K562 (cell line): ENCODE results near the gene HUS1. TPM values are rescaled to one million over a fixed set of nuclear protein-coding genes. Genes with fewer than 3 reads are reported as not detected.

ENCODE experiments used
- ATAC-seq: fragments of 200-7000 bp; cut with Tn5 transposase; 3 replicates; pipeline ENCODE4 v1.9.1; 2020; ENCODE audit warnings: moderate library complexity
- BruUV-seq: library from RNA; stranded (reverse); fragments of 400-500 nt; replicated peaks from 2 replicates; lab custom pipeline; 2021; lab: Mats Ljungman, UMichigan
- CTCF ChIA-PET: fragments of 300-600 bp; formaldehyde crosslinking; extraction: SDS; loops from one replicate; lab custom pipeline; 2021; ENCODE audit warnings: low intra/inter-chr PET ratio; lab: Yijun Ruan, JAX
- POLR2A ChIA-PET: fragments of 300-600, 350-650 bp; sonication (Branson Sonifier 250); formaldehyde crosslinking; extraction: SDS; loops from one replicate; lab custom pipeline; 2021; ENCODE audit warnings: antibody characterized with exemption, inconsistent platforms; lab: Yijun Ruan, JAX
- DNase-seq, 4 experiments: peaks; one replicate each; pipeline versions ENCODE4 v3.0.0 to v3.0.0-alpha.2; 2011 to 2018; ENCODE audit warnings: low spot score in 3 of 4, mixed read lengths in 3 of 4; ENCODE audit errors: extremely low read depth in 1 of 4
- FAIRE-seq: peaks from 2 replicates; lab custom pipeline; 2011; peaks lifted over from hg19 to GRCh38; lab: Jason Lieb, UNC
- H2AFZ ChIP-seq: 2 replicates; pipeline ENCODE4 v1.6.0; 2011; ENCODE audit warnings: low read depth, low read length, control low read depth, inconsistent platforms
- H3K27ac ChIP-seq: fragments of 200-600 bp; 3 replicates; pipeline ENCODE4 v1.8.0; 2011; ENCODE audit warnings: low read depth, mild to moderate bottlenecking, control low read depth, inconsistent platforms, low read length, moderate library complexity, mixed read lengths; ENCODE audit errors: extremely low read depth
- H3K27me3 ChIP-seq, 2 experiments: fragments of 300-600 bp in 1 of 2; 2 replicates in 1 of 2; 3 replicates in 1 of 2; pipeline versions ENCODE4 v1.6.0 to v1.8.0; 2011; ENCODE audit warnings: inconsistent platforms in 2 of 2, low read length in 2 of 2, mild to moderate bottlenecking in 1 of 2, mixed read lengths in 1 of 2, moderate library complexity in 1 of 2; ENCODE audit not compliant: control insufficient read depth in 2 of 2, insufficient read depth in 2 of 2
- H3K36me3 ChIP-seq: fragments of 300-600 bp; 3 replicates; pipeline ENCODE4 v1.8.0; 2011; ENCODE audit warnings: mild to moderate bottlenecking, low read length, inconsistent platforms; ENCODE audit not compliant: control insufficient read depth, insufficient read depth
- H3K4me1 ChIP-seq, 2 experiments: fragments of 200-600 bp in 1 of 2; replicated peaks in 1 of 2; 2 replicates in 1 of 2; 3 replicates in 1 of 2; pipeline versions ENCODE4 v1.5.1 to v1.8.0; 2011; ENCODE audit warnings: inconsistent platforms in 2 of 2, low read length in 2 of 2, mild to moderate bottlenecking in 1 of 2, mixed read lengths in 1 of 2, moderate library complexity in 1 of 2; ENCODE audit not compliant: control insufficient read depth in 2 of 2, insufficient read depth in 2 of 2
- H3K4me2 ChIP-seq: 2 replicates; pipeline ENCODE4 v1.6.1; 2011; ENCODE audit warnings: low read length, control low read depth, inconsistent platforms, mixed read lengths; ENCODE audit not compliant: insufficient read depth
- H3K4me3 ChIP-seq: fragments of 200-600 bp; sonication (generic), shearing (Covaris generic); 2 replicates; pipeline ENCODE4 v1.5.1; 2016; ENCODE audit warnings: control low read depth, inconsistent platforms
- H3K79me2 ChIP-seq: fragments of 200-600 bp; 3 replicates; pipeline ENCODE4 v1.8.0; 2011; ENCODE audit warnings: low read length, inconsistent platforms; ENCODE audit not compliant: control insufficient read depth, insufficient read depth
- H3K9ac ChIP-seq, 2 experiments: 2 replicates each; pipeline versions ENCODE4 v1.6.0 to v1.6.1; 2011; ENCODE audit warnings: low read depth in 2 of 2, low read length in 2 of 2, control low read depth in 1 of 2, inconsistent platforms in 1 of 2, mild to moderate bottlenecking in 1 of 2, mixed read lengths in 1 of 2; ENCODE audit not compliant: insufficient read depth in 1 of 2
- H3K9me1 ChIP-seq: one replicate; pipeline ENCODE4 v1.6.0; 2011; ENCODE audit warnings: inconsistent platforms, mild to moderate bottlenecking, low read length, moderate library complexity; ENCODE audit not compliant: control insufficient read depth, insufficient read depth
- H3K9me3 ChIP-seq: replicated peaks from 2 replicates; pipeline ENCODE4 v1.5.1; 2011; ENCODE audit warnings: low read depth, low read length, inconsistent platforms; ENCODE audit not compliant: control insufficient read depth, insufficient read depth
- H4K20me1 ChIP-seq: replicated peaks from 2 replicates; pipeline ENCODE4 v1.6.1; 2011; ENCODE audit warnings: low read length, inconsistent platforms, mixed read lengths; ENCODE audit not compliant: control insufficient read depth, insufficient read depth
- BCOR ChIP-seq: fragments of 450-650 bp; IDR thresholded peaks from 2 replicates; pipeline ENCODE4 v1.6.1; 2016
- CSDE1 ChIP-seq, 2 experiments: fragments of 450-650 bp; IDR thresholded peaks; 2 replicates each; pipeline ENCODE4 v1.6.1; 2016; ENCODE audit warnings: mild to moderate bottlenecking in 1 of 2
- E2F6 ChIP-seq, 2 experiments: IDR thresholded peaks; 2 replicates each; pipeline ENCODE4 v1.6.1; 2011; ENCODE audit warnings: borderline replicate concordance in 1 of 2, control low read depth in 1 of 2, low read depth in 1 of 2, low read length in 1 of 2, mild to moderate bottlenecking in 1 of 2, mixed read lengths in 1 of 2, moderate library complexity in 1 of 2; ENCODE audit not compliant: insufficient read depth in 1 of 2, insufficient read length in 1 of 2, poor library complexity in 1 of 2, severe bottlenecking in 1 of 2; ENCODE audit errors: extremely low read depth in 1 of 2
- HDAC1 ChIP-seq, 2 experiments: fragments of 450-650 bp; IDR thresholded peaks; 2 replicates each; pipeline ENCODE4 v1.6.1; 2016 to 2017; ENCODE audit warnings: inconsistent platforms in 1 of 2, mild to moderate bottlenecking in 1 of 2, moderate library complexity in 1 of 2
- HNRNPL ChIP-seq: fragments of 200-400 bp; formaldehyde crosslinking; IDR thresholded peaks from 2 replicates; pipeline ENCODE4 v1.6.1; 2017; ENCODE audit warnings: low read depth, mild to moderate bottlenecking, low read length
- KDM2B ChIP-seq: fragments of 250-450 bp; sonication (Bioruptor Pico); IDR thresholded peaks from 2 replicates; pipeline ENCODE4 v1.8.0; 2021; ENCODE audit warnings: mild to moderate bottlenecking, moderate library complexity
- MEF2D ChIP-seq: conservative IDR thresholded peaks from 2 replicates; pipeline ENCODE4 v1.6.1; 2016; ENCODE audit warnings: low read depth, missing genetic modification characterization, missing compliant biosample characterization
- MNT ChIP-seq, 2 experiments: fragments of 450-650 bp; conservative IDR thresholded peaks; 2 replicates each; pipeline ENCODE4 v1.6.1; 2017; ENCODE audit warnings: mild to moderate bottlenecking in 2 of 2, moderate library complexity in 2 of 2
- NFE2L1 ChIP-seq: fragments of 450-650 bp; IDR thresholded peaks from 2 replicates; pipeline ENCODE4 v1.6.1; 2016; ENCODE audit warnings: missing genetic modification characterization, low read depth, mild to moderate bottlenecking, missing compliant biosample characterization, moderate library complexity, borderline replicate concordance
- SNAPC5 ChIP-seq: fragments of 250-450 bp; sonication (Bioruptor Pico); IDR thresholded peaks from 2 replicates; pipeline ENCODE4 v1.8.0; 2021; ENCODE audit warnings: moderate library complexity, mild to moderate bottlenecking, inconsistent platforms
- TARDBP ChIP-seq: fragments of 450-650 bp; IDR thresholded peaks from 2 replicates; pipeline ENCODE4 v1.6.1; 2016
- TSC22D4 ChIP-seq: fragments of 450-650 bp; IDR thresholded peaks from 2 replicates; pipeline ENCODE4 v1.6.1; 2016; ENCODE audit warnings: missing genetic modification characterization, missing biosample characterization, control low read depth
- ZNF134 ChIP-seq: fragments of 250-450 bp; sonication (Bioruptor Pico); conservative IDR thresholded peaks from 2 replicates; pipeline ENCODE4 v1.4.0; 2020
- ZNF655 ChIP-seq: fragments of 250-450 bp; sonication (Bioruptor Pico); IDR thresholded peaks from 2 replicates; pipeline ENCODE4 v1.5.0; 2021
- WGBS: fragments of 100-300 bp; shearing (Covaris generic); methylation state at CpG from one replicate; pipeline ENCODE4 v1.1.6; 2016; ENCODE audit warnings: low coverage, mixed read lengths; ENCODE audit not compliant: insufficient coverage; ENCODE audit errors: missing lambda C conversion rate; 5-methylcytosine and 5-hydroxymethylcytosine counted together
- in situ Hi-C: fragments of 300-500 bp; cut with MboI; formaldehyde crosslinking; loops from 4 replicates; pipeline ENCODE4 v1.15.0; 2018; ENCODE audit warnings: inconsistent platforms, mixed read lengths
- intact Hi-C: fragments of 100-400 bp; cut with micrococcal nuclease; formaldehyde crosslinking; loops from 2 replicates; pipeline ENCODE4 v1.14.2; 2022
- polyA plus RNA-seq, 8 experiments: library from polyadenylated mRNA; depleted of rRNA in 4 of 8; stranded (reverse) in 5 of 8; unstranded in 3 of 8; fragments of >200 nt; fragmentation: Nextera tagmentation in 2 of 8; fragmentation: Illumina TruSeq in 1 of 8; extraction: Ambion mirVana in 2 of 8; extraction: Trizol in 1 of 8; gene quantifications; 2 replicates each; pipeline versions ENCODE4 v1.2.1 to v1.2.3, GENCODE V29; 2011 to 2014; ENCODE audit warnings: inconsistent platforms in 1 of 8, missing spikeins in 1 of 8
- total RNA-seq, 7 experiments: library from RNA; depleted of rRNA in 6 of 7; stranded (reverse); fragments of >200 nt in 6 of 7; fragmentation: Illumina TruSeq in 2 of 7; extraction: Trizol in 2 of 7; gene quantifications; 2 replicates each; pipeline versions ENCODE4 v1.2.1 to v1.2.3, GENCODE V29; 2011 to 2021; ENCODE audit warnings: low replicate concordance in 1 of 7

The HUS1 gene
- total and polyA plus RNA-seq, 9 of the 15 experiments (the other 6 are each of a cell fraction or from before 2014, with no cell fraction given): 11.5 to 27.0 (median 16.5) TPM

DNA sequence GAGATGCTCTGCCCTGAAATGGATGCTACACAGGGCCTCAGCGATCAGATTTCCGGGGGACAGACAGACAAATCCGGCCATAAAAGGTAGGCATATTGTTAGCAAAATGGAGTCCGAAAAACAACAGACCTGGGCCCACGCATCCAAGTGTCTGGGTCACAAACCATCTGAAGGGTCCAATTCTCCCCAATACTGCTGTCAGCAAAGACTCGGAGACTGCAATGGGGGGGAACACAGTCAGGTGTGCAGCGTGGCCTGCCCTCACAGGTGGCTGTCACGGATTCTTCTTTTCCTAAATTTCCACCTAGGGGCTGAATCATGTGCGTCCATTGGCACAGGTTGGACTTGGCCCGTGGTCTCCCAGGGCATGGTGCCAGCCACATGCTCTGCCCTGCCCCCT lies 44.1 kb downstream of the HUS1 start:
- ChIA-PET CTCF (no interaction called here), POLR2A (no interaction called here)
- no peak overlapping the region for H3K4me2 ChIP-seq
- H3K36me3 ChIP-seq: no peaks in the 10 kb centered on the region
- H3K79me2 ChIP-seq: no peaks in the 10 kb centered on the region
- no peak overlapping the region for H3K4me3 ChIP-seq
- no peak overlapping the region for H2AFZ ChIP-seq
- H3K27me3 ChIP-seq: peaks cover 13 to 51% of the 10 kb centered on the region in 2 experiments; a peak in 4 of 5 replicates
- no peaks in the 10 kb centered on the region for H3K9me3 ChIP-seq
- 2% methylated on average over 10 of the region's 10 CpGs for WGBS
- no peak for TF ChIP-seq MNT (conservative IDR thresholded peaks at IDR 0.05)
- no peak for TF ChIP-seq SNAPC5 (CRISPR knock-in tag)
- TF ChIP-seq NFE2L1: no peak
- no peak for TF ChIP-seq MEF2D (tag)
- no peak for TF ChIP-seq KDM2B (CRISPR knock-in tag)
- TF ChIP-seq ZNF655 (CRISPR knock-in tag): no peak
- TF ChIP-seq TSC22D4 (tag): no peak
- TF ChIP-seq BCOR: no peak
- TF ChIP-seq TARDBP: no peak
- TF ChIP-seq HNRNPL: no peak
- TF ChIP-seq ZNF134 (CRISPR knock-in tag): no peak
- TF ChIP-seq HDAC1 (IDR thresholded peaks at IDR 0.05): no peak
- TF ChIP-seq E2F6 (IDR thresholded peaks at IDR 0.05; ENCODE audit: borderline replicate concordance in 1 of 2, extremely low read depth in 1 of 2, insufficient read depth in 1 of 2, insufficient read length in 1 of 2, low read depth in 1 of 2, low read length in 1 of 2, poor library complexity in 1 of 2, severe bottlenecking in 1 of 2): no peak
- TF ChIP-seq CSDE1 (IDR thresholded peaks at IDR 0.05): no peak
- in situ Hi-C loops: no loop called here
- H3K9me1 ChIP-seq: no peaks in the 10 kb centered on the region
- H3K27ac ChIP-seq: no peak overlapping the region
- H3K9ac ChIP-seq: no peak overlapping the region
- FAIRE-seq (no peak), DNase-seq (no peak), ATAC-seq (no peak)
- intact Hi-C loops: no loop called here
- H3K4me1 ChIP-seq: no peaks in the 10 kb centered on the region
- no TSS peak for BruUV-seq
- no peaks in the 10 kb centered on the region; the same call in 1 of the 2 replicates for H4K20me1 ChIP-seq
